Cardiac muscle cell (in vitro differentiated cells and primary cell): ENCODE results near the gene TMEM214. TPM values are rescaled to one million over a fixed set of nuclear protein-coding genes. Genes with fewer than 3 reads are reported as not detected.

Experiments used
- DNase-seq, 2 donors: peaks; one replicate each; pipeline versions ENCODE4 v3.0.0 to v3.0.0-alpha.2; 2010 to 2017; ENCODE audit warnings: low read depth in 1 of 2, low spot score in 1 of 2
- H3K27ac ChIP-seq: fragments of 200-600 bp; sonication (generic); 2 replicates; pipeline ENCODE4 v1.5.1; 2016
- H3K27me3 ChIP-seq: fragments of 200-600 bp; sonication (generic); 2 replicates; pipeline ENCODE4 v1.6.0; 2016; ENCODE audit warnings: control low read depth
- H3K36me3 ChIP-seq: fragments of 200-600 bp; sonication (generic); 2 replicates; pipeline ENCODE4 v1.5.1; 2016; ENCODE audit warnings: control low read depth
- H3K4me1 ChIP-seq: fragments of 200-600 bp; sonication (generic); 2 replicates; pipeline ENCODE4 v1.8.1; 2017; ENCODE audit warnings: low read depth, mild to moderate bottlenecking, mixed run types
- H3K4me3 ChIP-seq: fragments of 200-600 bp; sonication (generic); 2 replicates; pipeline ENCODE4 v1.5.1; 2016; ENCODE audit warnings: mild to moderate bottlenecking
- H3K9me3 ChIP-seq: fragments of 200-600 bp; sonication (generic); 2 replicates; pipeline ENCODE4 v1.5.1; 2017; ENCODE audit warnings: low read depth, mild to moderate bottlenecking, control low read depth
- polyA plus RNA-seq: library from polyadenylated mRNA; unstranded; fragments of >200 nt; fragmentation: Nextera tagmentation; extraction: Ambion mirVana; gene quantifications from 2 replicates; pipeline ENCODE4 v1.2.1, GENCODE V29; 2016
- total RNA-seq: library from RNA; depleted of rRNA; stranded (reverse); fragments of >200 nt; gene quantifications from 2 replicates; pipeline ENCODE4 v1.2.3, GENCODE V29; 2016
- TF ChIP-seq, protein P1 (sequence below): IDR thresholded peaks from 2 replicates; pipeline ENCODE4 v1.5.1; 2012; ENCODE audit warnings: low read depth, mild to moderate bottlenecking, low read length

Gene TMEM214
- total and polyA plus RNA-seq, 2 experiments from 2014 or later = 38.9 to 66.3 TPM

DNA sequence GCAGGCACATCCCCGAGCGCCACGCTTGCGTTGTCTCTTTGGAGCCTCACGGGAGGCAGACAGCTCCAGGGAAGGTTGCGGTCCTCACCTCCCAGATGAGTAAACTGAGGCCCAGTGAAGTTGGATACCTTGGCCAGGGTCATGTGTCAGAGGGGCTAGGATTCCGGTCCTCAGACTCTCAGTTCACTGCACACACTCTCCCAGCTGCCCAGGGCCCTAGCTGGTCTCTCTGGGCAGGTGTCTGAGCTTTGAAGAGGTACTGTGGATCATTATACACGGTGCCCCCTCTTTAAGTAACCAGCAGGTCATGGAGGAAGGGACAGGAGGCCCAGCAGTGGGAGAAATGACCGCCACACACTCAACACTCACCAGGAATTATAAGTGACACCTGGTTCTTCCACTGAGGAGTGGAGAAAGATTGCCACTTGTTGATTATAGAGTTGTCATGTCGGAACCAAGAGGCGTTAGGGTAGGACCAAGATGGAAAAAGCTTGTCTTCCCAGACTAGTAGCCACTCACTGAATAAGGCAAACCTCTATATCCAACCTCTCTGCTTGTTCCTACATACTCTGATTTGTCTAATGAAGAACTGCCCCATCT lies 588 bp downstream of the TMEM214 start:
- no peaks in the 10 kb centered on the region for H3K9me3 ChIP-seq
- no peaks in the 10 kb centered on the region for H3K27me3 ChIP-seq
- peaks cover 5% of the 10 kb centered on the region for H3K4me1 ChIP-seq
- no peak for DNase-seq
- H3K4me3 ChIP-seq = peak overlapping the region; percentile 61
- peaks cover 30% of the 10 kb centered on the region for H3K36me3 ChIP-seq
- TF ChIP-seq, protein P1, sequence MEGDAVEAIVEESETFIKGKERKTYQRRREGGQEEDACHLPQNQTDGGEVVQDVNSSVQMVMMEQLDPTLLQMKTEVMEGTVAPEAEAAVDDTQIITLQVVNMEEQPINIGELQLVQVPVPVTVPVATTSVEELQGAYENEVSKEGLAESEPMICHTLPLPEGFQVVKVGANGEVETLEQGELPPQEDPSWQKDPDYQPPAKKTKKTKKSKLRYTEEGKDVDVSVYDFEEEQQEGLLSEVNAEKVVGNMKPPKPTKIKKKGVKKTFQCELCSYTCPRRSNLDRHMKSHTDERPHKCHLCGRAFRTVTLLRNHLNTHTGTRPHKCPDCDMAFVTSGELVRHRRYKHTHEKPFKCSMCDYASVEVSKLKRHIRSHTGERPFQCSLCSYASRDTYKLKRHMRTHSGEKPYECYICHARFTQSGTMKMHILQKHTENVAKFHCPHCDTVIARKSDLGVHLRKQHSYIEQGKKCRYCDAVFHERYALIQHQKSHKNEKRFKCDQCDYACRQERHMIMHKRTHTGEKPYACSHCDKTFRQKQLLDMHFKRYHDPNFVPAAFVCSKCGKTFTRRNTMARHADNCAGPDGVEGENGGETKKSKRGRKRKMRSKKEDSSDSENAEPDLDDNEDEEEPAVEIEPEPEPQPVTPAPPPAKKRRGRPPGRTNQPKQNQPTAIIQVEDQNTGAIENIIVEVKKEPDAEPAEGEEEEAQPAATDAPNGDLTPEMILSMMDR = no peak
- peak overlapping the region; percentile 49 for H3K27ac ChIP-seq

DNA sequence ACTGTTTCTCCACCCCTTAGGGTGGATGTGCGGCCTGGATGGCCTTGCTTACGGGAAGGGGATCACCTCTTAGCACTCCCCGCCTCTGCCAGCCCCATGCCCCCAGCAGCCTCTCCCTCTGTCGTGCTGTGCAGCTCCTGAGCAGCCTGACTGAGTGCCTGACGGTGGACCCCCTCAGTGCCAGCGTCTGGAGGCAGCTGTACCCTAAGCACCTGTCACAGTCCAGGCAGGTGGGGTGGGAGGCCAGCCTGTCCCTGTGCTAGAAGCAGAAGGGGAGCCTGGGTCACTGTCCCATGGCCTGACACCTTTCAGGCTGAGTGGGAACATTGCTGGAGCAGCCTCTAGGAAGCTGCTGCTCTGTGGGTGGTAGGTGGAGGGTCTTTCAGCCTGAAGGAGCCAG lies 5.2 kb downstream of the TMEM214 start:
- Histone ChIP-seq H3K27ac (no peak overlapping the region), H3K9me3 (no peaks in the 10 kb centered on the region), H3K36me3 (peaks cover 41% of the 10 kb centered on the region), H3K4me1 (peaks cover 5% of the 10 kb centered on the region), H3K27me3 (no peaks in the 10 kb centered on the region), H3K4me3 (no peak overlapping the region)
- TF ChIP-seq, protein P1 = no peak
- DNase-seq = no peak

DNA sequence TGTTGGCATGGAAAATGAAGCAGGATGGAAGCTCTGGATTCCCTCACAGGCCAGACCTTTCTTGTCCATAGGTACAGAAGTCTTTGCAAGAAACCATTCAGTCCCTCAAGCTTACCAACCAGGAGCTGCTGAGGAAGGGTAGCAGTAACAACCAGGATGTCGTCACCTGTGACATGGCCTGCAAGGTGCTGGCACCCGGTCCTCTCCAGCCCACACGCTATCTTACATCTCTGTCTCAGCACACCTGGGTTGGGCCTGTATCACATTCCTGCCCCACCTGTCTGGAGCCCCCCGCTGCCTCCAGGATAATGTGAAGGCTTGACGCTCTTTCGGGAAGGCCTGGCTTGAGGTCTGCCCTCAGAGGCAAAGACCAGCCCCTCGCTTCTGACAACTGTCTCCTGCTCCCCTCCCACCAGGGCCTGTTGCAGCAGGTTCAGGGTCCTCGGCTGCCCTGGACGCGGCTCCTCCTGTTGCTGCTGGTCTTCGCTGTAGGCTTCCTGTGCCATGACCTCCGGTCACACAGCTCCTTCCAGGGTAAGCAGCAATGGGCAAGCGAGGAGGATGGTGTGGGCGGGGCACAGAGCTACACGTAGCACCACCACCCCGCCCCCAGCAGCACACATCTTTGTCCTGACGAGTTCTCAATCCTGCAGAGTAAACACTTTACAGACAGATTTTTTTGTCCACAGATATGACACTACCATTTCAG lies 6.0 kb downstream of the TMEM214 start:
- Histone ChIP-seq H3K27me3 (no peaks in the 10 kb centered on the region), H3K4me3 (no peak overlapping the region), H3K9me3 (no peaks in the 10 kb centered on the region), H3K27ac (no peak overlapping the region), H3K36me3 (peaks cover 41% of the 10 kb centered on the region), H3K4me1 (peaks cover 1% of the 10 kb centered on the region)
- TF ChIP-seq, protein P1 = no peak
- no peak for DNase-seq

DNA sequence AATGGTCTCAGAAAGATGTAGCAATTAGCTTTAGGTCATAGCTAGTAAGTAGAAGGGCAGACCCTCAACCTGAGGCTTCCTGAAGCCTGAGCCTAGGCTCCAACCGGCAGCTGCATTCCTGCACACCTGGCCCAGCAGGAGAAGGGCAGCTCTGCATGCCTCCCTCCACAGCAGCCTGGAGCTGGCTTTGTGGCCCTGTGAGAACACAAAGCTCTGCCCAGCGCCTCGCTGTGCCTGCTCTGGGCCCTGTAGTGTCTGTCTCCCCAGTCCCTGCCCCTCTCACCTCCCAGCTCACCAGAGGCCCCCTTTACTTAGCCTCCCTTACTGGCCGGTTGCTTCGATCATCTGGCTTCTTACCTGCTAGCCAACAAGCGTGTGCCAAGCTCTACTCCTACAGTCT lies 6.7 kb downstream of the TMEM214 start:
- H3K36me3 ChIP-seq = peaks cover 41% of the 10 kb centered on the region
- H3K4me1 ChIP-seq = no peaks in the 10 kb centered on the region
- no peaks in the 10 kb centered on the region for H3K27me3 ChIP-seq
- H3K27ac ChIP-seq = no peak overlapping the region
- DNase-seq = no peak
- H3K9me3 ChIP-seq = no peaks in the 10 kb centered on the region
- TF ChIP-seq, protein P1 = no peak
- no peak overlapping the region for H3K4me3 ChIP-seq

DNA sequence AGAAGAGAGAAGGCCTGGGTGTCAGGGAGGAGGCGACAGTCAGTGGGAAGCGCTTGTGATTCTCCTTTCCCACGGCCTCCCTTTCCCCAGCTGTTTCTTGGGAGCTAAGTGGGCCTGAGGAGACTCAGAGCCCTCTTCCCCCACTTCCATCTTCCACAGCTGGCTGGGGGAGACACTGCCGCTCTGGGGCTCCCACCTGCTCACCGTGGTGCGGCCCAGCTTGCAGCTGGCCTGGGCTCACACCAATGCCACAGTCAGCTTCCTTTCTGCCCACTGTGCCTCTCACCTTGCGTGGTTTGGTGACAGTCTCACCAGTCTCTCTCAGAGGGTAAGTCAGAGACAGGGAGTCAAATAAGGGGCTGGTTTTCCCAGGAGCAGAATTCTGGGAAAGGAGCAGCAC lies 7.1 kb downstream of the TMEM214 start:
- Histone ChIP-seq H3K9me3 (no peaks in the 10 kb centered on the region), H3K36me3 (peaks cover 38% of the 10 kb centered on the region), H3K4me1 (no peaks in the 10 kb centered on the region), H3K27ac (no peak overlapping the region), H3K27me3 (no peaks in the 10 kb centered on the region), H3K4me3 (no peak overlapping the region)
- no peak for DNase-seq
- TF ChIP-seq, protein P1 = no peak
